Neural progenitor cell (in vitro differentiated cells): ENCODE results near the gene IDE.

ENCODE experiments used
- EZH2 ChIP-seq: fragments of 200-600 bp; sonication (generic); IDR thresholded peaks from 2 replicates; pipeline ENCODE4 v1.6.1; 2017; ENCODE audit warnings: antibody characterized with exemption, mild to moderate bottlenecking, moderate library complexity
- EZH2phosphoT487 ChIP-seq: fragments of 200-600 bp; sonication (generic); IDR thresholded peaks from 2 replicates; pipeline ENCODE4 v1.6.1; 2017; ENCODE audit warnings: antibody characterized with exemption
- TF ChIP-seq, protein P1 (sequence below): fragments of 200-600 bp; sonication (generic); IDR thresholded peaks from 2 replicates; pipeline ENCODE4 v1.5.1; 2017; ENCODE audit warnings: antibody characterized with exemption, mild to moderate bottlenecking

DNA sequence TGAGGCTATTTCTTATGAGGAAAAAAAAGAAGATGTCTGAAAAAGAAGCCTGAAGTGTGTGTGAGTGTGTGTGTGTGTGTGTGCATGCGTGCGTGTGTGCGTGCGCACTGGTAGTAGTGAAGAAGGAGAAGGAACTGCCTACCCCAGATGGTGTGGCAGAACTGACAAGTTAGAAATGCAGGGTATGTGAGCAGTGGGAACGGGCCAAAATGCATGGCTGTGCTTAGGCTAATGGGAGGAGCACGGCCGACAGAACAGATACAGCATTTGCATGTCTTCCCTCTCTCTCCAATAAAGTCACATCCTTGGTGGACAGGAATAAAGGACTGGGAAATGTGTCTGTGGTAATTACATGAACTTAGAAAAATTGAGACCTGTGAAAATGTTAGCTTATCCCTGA, 94.3 kb downstream of the IDE start:
- TF ChIP-seq, protein P1, sequence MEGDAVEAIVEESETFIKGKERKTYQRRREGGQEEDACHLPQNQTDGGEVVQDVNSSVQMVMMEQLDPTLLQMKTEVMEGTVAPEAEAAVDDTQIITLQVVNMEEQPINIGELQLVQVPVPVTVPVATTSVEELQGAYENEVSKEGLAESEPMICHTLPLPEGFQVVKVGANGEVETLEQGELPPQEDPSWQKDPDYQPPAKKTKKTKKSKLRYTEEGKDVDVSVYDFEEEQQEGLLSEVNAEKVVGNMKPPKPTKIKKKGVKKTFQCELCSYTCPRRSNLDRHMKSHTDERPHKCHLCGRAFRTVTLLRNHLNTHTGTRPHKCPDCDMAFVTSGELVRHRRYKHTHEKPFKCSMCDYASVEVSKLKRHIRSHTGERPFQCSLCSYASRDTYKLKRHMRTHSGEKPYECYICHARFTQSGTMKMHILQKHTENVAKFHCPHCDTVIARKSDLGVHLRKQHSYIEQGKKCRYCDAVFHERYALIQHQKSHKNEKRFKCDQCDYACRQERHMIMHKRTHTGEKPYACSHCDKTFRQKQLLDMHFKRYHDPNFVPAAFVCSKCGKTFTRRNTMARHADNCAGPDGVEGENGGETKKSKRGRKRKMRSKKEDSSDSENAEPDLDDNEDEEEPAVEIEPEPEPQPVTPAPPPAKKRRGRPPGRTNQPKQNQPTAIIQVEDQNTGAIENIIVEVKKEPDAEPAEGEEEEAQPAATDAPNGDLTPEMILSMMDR = no peak
- TF ChIP-seq EZH2 (no peak), EZH2phosphoT487 (no peak)
